Osteoblast (primary cell): ENCODE measurements around the gene KCNAB1. TPM values are rescaled to one million over a fixed set of nuclear protein-coding genes. Genes with fewer than 3 reads are reported as not detected.
A peak's percentile ranks its signal among the peaks of the same experiment; 100 is the strongest.

Source experiments
- DNase-seq: peaks from one replicate; pipeline ENCODE4 v3.0.0; 2011; ENCODE audit warnings: low spot score, mixed read lengths; ENCODE audit not compliant: insufficient read length; ENCODE audit errors: missing footprints
- H2AFZ ChIP-seq: 2 replicates; pipeline ENCODE4 v1.6.0; 2011; ENCODE audit warnings: mild to moderate bottlenecking, low read length
- H3K27ac ChIP-seq: 2 replicates; pipeline ENCODE4 v1.5.1; 2011; ENCODE audit warnings: mild to moderate bottlenecking, low read depth, low read length, moderate library complexity
- H3K27me3 ChIP-seq: 2 replicates; pipeline ENCODE4 v1.6.0; 2012; ENCODE audit warnings: mild to moderate bottlenecking, control low read depth, inconsistent platforms, low read length, moderate library complexity; ENCODE audit not compliant: insufficient read depth
- H3K36me3 ChIP-seq: 2 replicates; pipeline ENCODE4 v1.5.1; 2011; ENCODE audit warnings: mild to moderate bottlenecking, low read length, control low read depth, moderate library complexity; ENCODE audit not compliant: insufficient read depth
- H3K4me1 ChIP-seq: 2 replicates; pipeline ENCODE4 v1.5.1; 2011; ENCODE audit warnings: mild to moderate bottlenecking, low read length, control low read depth, moderate library complexity; ENCODE audit not compliant: insufficient read depth
- H3K4me2 ChIP-seq: 2 replicates; pipeline ENCODE4 v1.6.0; 2011; ENCODE audit warnings: mild to moderate bottlenecking, low read length; ENCODE audit not compliant: insufficient read depth
- H3K4me3 ChIP-seq: fragments of 200-600 bp; sonication (generic); 3 replicates; pipeline ENCODE4 v1.5.1; 2012; ENCODE audit warnings: mild to moderate bottlenecking, low read length, inconsistent platforms; ENCODE audit not compliant: insufficient read depth
- H3K79me2 ChIP-seq: 2 replicates; pipeline ENCODE4 v1.6.0; 2012; ENCODE audit warnings: mild to moderate bottlenecking, low read length, control low read depth, inconsistent platforms; ENCODE audit not compliant: insufficient read depth
- H3K9me3 ChIP-seq: 2 replicates; pipeline ENCODE4 v1.5.1; 2011; ENCODE audit warnings: low read depth, low read length, control low read depth
- H4K20me1 ChIP-seq: 2 replicates; pipeline ENCODE4 v1.6.0; 2012; ENCODE audit warnings: mild to moderate bottlenecking, low read length, control low read depth; ENCODE audit not compliant: insufficient read depth
- CTCF ChIP-seq: IDR thresholded peaks from 2 replicates; pipeline ENCODE4 v1.5.1; 2011; ENCODE audit warnings: mild to moderate bottlenecking, low read depth, low read length, moderate library complexity; ENCODE audit errors: extremely low read depth
- total RNA-seq: library from RNA; depleted of rRNA; stranded (reverse); fragments of >200 nt; gene quantifications from 2 replicates; pipeline ENCODE4 v1.2.3, GENCODE V29; 2012

Gene KCNAB1
- total RNA-seq, 1 donor: 0.36 TPM

DNA sequence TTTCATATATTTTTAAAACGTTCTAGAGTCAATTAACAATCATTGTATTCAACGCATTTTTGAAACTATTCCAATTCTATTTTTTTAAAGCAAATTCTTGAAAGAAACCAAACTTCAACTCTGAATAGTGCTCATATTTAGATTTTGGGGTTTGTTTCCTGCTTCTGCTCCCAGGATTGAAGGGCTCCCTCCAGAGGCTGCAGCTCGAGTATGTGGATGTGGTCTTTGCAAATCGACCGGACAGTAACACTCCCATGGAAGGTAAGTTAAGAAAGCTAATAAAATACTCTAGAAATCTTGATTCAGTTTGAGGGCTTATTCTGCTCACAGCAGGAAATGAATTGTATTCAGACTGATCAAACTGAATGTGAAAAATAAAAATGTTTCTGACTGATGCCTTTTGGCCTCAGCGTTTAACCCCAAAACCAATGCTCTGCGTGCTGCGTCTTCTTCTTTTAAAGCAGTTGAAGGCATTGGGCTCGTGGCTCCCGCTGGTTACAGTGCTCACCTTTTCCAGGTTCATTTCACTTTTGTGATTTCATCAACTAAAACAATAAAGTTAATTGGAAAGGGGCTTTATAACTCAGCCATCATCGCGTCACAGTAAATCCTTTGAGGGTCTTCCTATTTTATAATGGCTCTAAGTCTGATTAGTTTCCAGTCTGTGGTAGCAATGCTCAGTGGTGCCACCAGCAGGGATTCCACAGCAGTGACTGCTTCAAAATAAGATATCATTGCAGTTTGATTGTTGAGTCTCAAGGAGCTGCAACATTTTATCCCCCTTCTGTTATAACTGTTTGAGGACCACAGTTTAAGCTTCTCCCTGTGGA lies 354.4 kb downstream of the KCNAB1 start:
- TF ChIP-seq CTCF: peak; percentile 44
- peak; percentile 36 for DNase-seq
- Histone ChIP-seq H2AFZ (no peak overlapping the region), H3K9me3 (no peaks in the 10 kb centered on the region), H3K27me3 (no peaks in the 10 kb centered on the region), H3K4me3 (peak overlapping the region; percentile 20), H4K20me1 (no peaks in the 10 kb centered on the region), H3K27ac (no peak overlapping the region), H3K36me3 (no peaks in the 10 kb centered on the region), H3K4me1 (peaks cover 8% of the 10 kb centered on the region), H3K79me2 (no peaks in the 10 kb centered on the region), H3K4me2 (peak overlapping the region; percentile 26)

DNA sequence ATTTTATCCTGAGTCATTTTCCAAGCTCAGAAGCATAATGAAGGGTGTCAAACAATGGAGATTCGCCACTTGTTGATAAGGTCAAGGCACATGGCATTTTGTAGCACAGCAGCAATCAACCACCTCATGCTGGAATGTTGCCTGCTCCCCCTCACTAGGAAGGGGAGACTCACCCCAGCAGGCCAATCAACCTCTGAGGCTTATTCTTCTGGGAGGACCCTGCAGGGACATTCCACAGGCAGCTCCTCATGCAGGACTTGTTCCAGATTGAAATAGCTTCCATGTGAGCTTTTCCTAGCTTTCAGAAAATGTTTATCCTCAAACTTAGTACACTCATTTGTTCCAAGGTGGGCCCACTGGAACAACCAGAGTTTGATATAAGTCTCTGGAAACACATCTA lies 356.9 kb downstream of the KCNAB1 start:
- no peaks in the 10 kb centered on the region for H3K27me3 ChIP-seq
- no peaks in the 10 kb centered on the region for H3K79me2 ChIP-seq
- no peaks in the 10 kb centered on the region for H3K9me3 ChIP-seq
- peaks cover 8% of the 10 kb centered on the region for H3K4me1 ChIP-seq
- TF ChIP-seq CTCF: no peak
- peak overlapping the region; percentile 19 for H2AFZ ChIP-seq
- H3K36me3 ChIP-seq: no peaks in the 10 kb centered on the region
- H3K4me3 ChIP-seq: no peak overlapping the region
- no peaks in the 10 kb centered on the region for H4K20me1 ChIP-seq
- DNase-seq: no peak
- H3K4me2 ChIP-seq: no peak overlapping the region
- no peak overlapping the region for H3K27ac ChIP-seq

GRCh38 chr3:156478891-156479290 lies 358.5 kb downstream of the KCNAB1 start:
- no peaks in the 10 kb centered on the region for H3K79me2 ChIP-seq
- no peak overlapping the region for H3K27ac ChIP-seq
- peaks cover 16% of the 10 kb centered on the region for H3K4me1 ChIP-seq
- no peaks in the 10 kb centered on the region for H3K9me3 ChIP-seq
- TF ChIP-seq CTCF: no peak
- no peaks in the 10 kb centered on the region for H4K20me1 ChIP-seq
- no peak overlapping the region for H2AFZ ChIP-seq
- no peak for DNase-seq
- no peak overlapping the region for H3K4me2 ChIP-seq
- no peaks in the 10 kb centered on the region for H3K36me3 ChIP-seq
- H3K27me3 ChIP-seq: no peaks in the 10 kb centered on the region
- H3K4me3 ChIP-seq: no peak overlapping the region

DNA sequence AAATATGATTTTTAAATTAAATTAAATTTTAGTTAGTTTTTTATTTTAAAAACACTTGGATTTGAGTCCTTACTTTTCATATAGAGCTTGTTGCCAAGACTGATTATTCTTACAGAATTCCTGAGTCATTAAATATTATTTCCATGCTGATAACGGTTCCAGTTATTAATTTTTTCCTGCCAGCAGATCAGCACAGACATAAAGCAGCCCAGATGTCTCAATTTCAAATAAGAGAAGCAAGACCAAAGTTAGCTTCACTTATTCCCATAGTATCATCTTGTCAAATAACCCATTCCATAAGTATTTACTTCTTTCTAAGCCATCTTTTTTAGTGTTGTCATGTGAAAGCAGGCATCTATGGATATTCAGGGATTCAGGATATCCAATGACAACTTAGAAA lies 359.2 kb downstream of the KCNAB1 start:
- no peak overlapping the region for H3K4me2 ChIP-seq
- no peak for TF ChIP-seq CTCF
- DNase-seq: no peak

More for the DNA sequence above, 359.2 kb downstream of the KCNAB1 start:
- H3K36me3 ChIP-seq: no peaks in the 10 kb centered on the region
- no peaks in the 10 kb centered on the region for H3K9me3 ChIP-seq
- peaks cover 24% of the 10 kb centered on the region for H3K4me1 ChIP-seq
- H3K27me3 ChIP-seq: no peaks in the 10 kb centered on the region
- no peak overlapping the region for H3K27ac ChIP-seq
- no peak overlapping the region for H2AFZ ChIP-seq
- no peaks in the 10 kb centered on the region for H4K20me1 ChIP-seq
- H3K4me3 ChIP-seq: no peak overlapping the region
- H3K79me2 ChIP-seq: no peaks in the 10 kb centered on the region
